Loucy (cell line): ENCODE measurements around the gene MAP2K3.

Experiments used
- CTCF ChIP-seq: fragments of 200-600 bp; sonication (generic); conservative IDR thresholded peaks from 2 replicates; pipeline ENCODE4 v1.5.1; 2014; ENCODE audit warnings: mild to moderate bottlenecking, antibody characterized with exemption, low read length
- EZH2phosphoT487 ChIP-seq: fragments of 200-600 bp; IDR thresholded peaks from 2 replicates; pipeline ENCODE4 v1.6.1; 2018; ENCODE audit warnings: antibody characterized with exemption, mild to moderate bottlenecking, moderate library complexity, borderline replicate concordance

GRCh38 chr17:21280081-21280518, 4.4 kb upstream of the MAP2K3 start:
- TF ChIP-seq CTCF, result peak; percentile 89
- no peak for TF ChIP-seq EZH2phosphoT487
